CD14-positive monocyte (primary cell): ENCODE data around the gene CD4. TPM values are rescaled to one million over a fixed set of nuclear protein-coding genes. Genes with fewer than 3 reads are reported as not detected.
A peak's percentile ranks its signal among the peaks of the same experiment; 100 is the strongest.
"Not testable (repeated sequence)": the region's sequence is repeated elsewhere in the genome, so short reads cannot be mapped to it uniquely, and the experiment has no call there.

Source experiments
- DNase-seq, 3 donors: peaks; one replicate each; pipeline ENCODE4 v3.0.0-alpha.2; 2011 to 2022
- H2AFZ ChIP-seq: 2 replicates; pipeline ENCODE4 v1.6.0; 2012; ENCODE audit warnings: mild to moderate bottlenecking, low read depth, low read length, inconsistent platforms; ENCODE audit not compliant: insufficient read depth, poor library complexity, severe bottlenecking
- H3K27ac ChIP-seq, 2 donors: 1 replicate in 1 of 2; 2 replicates in 1 of 2; pipeline ENCODE4 v1.5.1; 2012 to 2013; ENCODE audit warnings: low read length in 2 of 2, control low read depth in 1 of 2, inconsistent platforms in 1 of 2, low read depth in 1 of 2, mild to moderate bottlenecking in 1 of 2
- H3K27me3 ChIP-seq, 2 donors: one replicate each; pipeline versions ENCODE4 v1.6.0 to v1.6.1; 2011 to 2013; ENCODE audit warnings: low read length in 2 of 2; ENCODE audit not compliant: control insufficient read depth in 2 of 2, insufficient read depth in 2 of 2
- H3K36me3 ChIP-seq, 2 donors: replicated peaks in 1 of 2; 1 replicate in 1 of 2; 2 replicates in 1 of 2; pipeline versions ENCODE4 v1.5.1 to v1.6.1; 2012 to 2013; ENCODE audit warnings: low read length in 2 of 2, control low read depth in 1 of 2, inconsistent platforms in 1 of 2, mild to moderate bottlenecking in 1 of 2; ENCODE audit not compliant: insufficient read depth in 2 of 2, control insufficient read depth in 1 of 2
- H3K4me1 ChIP-seq, 2 donors: 1 replicate in 1 of 2; 2 replicates in 1 of 2; pipeline versions ENCODE4 v1.5.1 to v1.6.1; 2012 to 2013; ENCODE audit warnings: low read length in 2 of 2, control low read depth in 1 of 2, inconsistent platforms in 1 of 2, mild to moderate bottlenecking in 1 of 2, moderate library complexity in 1 of 2; ENCODE audit not compliant: insufficient read depth in 2 of 2, control insufficient read depth in 1 of 2
- H3K4me2 ChIP-seq: replicated peaks from 2 replicates; pipeline ENCODE3; 2012; ENCODE audit warnings: low read length, moderate library complexity, mild to moderate bottlenecking; ENCODE audit not compliant: poor library complexity, severe bottlenecking; ENCODE audit errors: extremely low read depth
- H3K4me3 ChIP-seq, 3 experiments: fragments of 200-600 bp in 1 of 3; sonication (generic) in 1 of 3; replicated peaks in 1 of 3; 1 replicate in 2 of 3; 2 replicates in 1 of 3; pipeline ENCODE4 v1.5.1; 2011 to 2013; ENCODE audit warnings: low read length in 3 of 3, mild to moderate bottlenecking in 3 of 3, control low read depth in 2 of 3, low read depth in 2 of 3, inconsistent platforms in 1 of 3, moderate library complexity in 1 of 3
- H3K79me2 ChIP-seq: 2 replicates; pipeline ENCODE4 v1.6.0; 2012; ENCODE audit warnings: mild to moderate bottlenecking, control low read depth, inconsistent platforms, low read length, moderate library complexity; ENCODE audit not compliant: insufficient read depth
- H3K9ac ChIP-seq: 2 replicates; pipeline ENCODE4 v1.6.0; 2017; ENCODE audit warnings: low read length, mild to moderate bottlenecking; ENCODE audit not compliant: insufficient read depth, poor library complexity, severe bottlenecking
- H3K9me3 ChIP-seq, 2 donors: replicated peaks in 1 of 2; 1 replicate in 1 of 2; 2 replicates in 1 of 2; pipeline versions ENCODE4 v1.5.1 to v1.6.1; 2012 to 2013; ENCODE audit warnings: low read length in 2 of 2, control low read depth in 1 of 2; ENCODE audit not compliant: control insufficient read depth in 1 of 2, insufficient read depth in 1 of 2
- H4K20me1 ChIP-seq: 2 replicates; pipeline ENCODE4 v1.6.0; 2012; ENCODE audit warnings: mild to moderate bottlenecking, low read length, control low read depth, moderate library complexity; ENCODE audit not compliant: insufficient read depth
- H3K27ac Mint-ChIP-seq, 7 donors: one replicate each; pipeline ENCODE4 v1.8.0; 2020; ENCODE audit warnings: mild to moderate bottlenecking in 7 of 7, mixed read lengths in 7 of 7, moderate library complexity in 6 of 7, inconsistent platforms in 2 of 7
- H3K27me3 Mint-ChIP-seq, 3 donors: one replicate each; pipeline ENCODE4 v1.8.0; 2021 to 2022; ENCODE audit warnings: low read depth in 3 of 3, mild to moderate bottlenecking in 3 of 3, mixed read lengths in 3 of 3, moderate library complexity in 3 of 3, inconsistent platforms in 1 of 3
- H3K36me3 Mint-ChIP-seq, 2 donors: one replicate each; pipeline ENCODE4 v1.8.0; 2020; ENCODE audit warnings: mixed read lengths in 2 of 2, inconsistent platforms in 1 of 2, mild to moderate bottlenecking in 1 of 2
- H3K4me1 Mint-ChIP-seq: one replicate; pipeline ENCODE4 v1.8.0; 2020; ENCODE audit warnings: mild to moderate bottlenecking, mixed read lengths
- H3K4me3 Mint-ChIP-seq, 2 donors: one replicate each; pipeline ENCODE4 v1.8.0; 2020; ENCODE audit warnings: mild to moderate bottlenecking in 2 of 2, mixed read lengths in 2 of 2, moderate library complexity in 1 of 2
- H3K9me3 Mint-ChIP-seq, 7 donors: one replicate each; pipeline ENCODE4 v1.8.0; 2020 to 2022; ENCODE audit warnings: mixed read lengths in 7 of 7, mild to moderate bottlenecking in 6 of 7, moderate library complexity in 6 of 7, inconsistent platforms in 2 of 7
- CTCF ChIP-seq: fragments of 200-600 bp; IDR thresholded peaks from one replicate; pipeline ENCODE4 v1.8.0; 2022; ENCODE audit warnings: antibody characterized with exemption, mild to moderate bottlenecking
- WGBS: methylation state at CpG from one replicate; pipeline ENCODE4 v1.1.5; 2013; ENCODE audit warnings: missing lambda C conversion rate; ENCODE audit not compliant: insufficient coverage; 5-methylcytosine and 5-hydroxymethylcytosine counted together
- intact Hi-C, 2 donors: fragments of 100-400 bp; cut with micrococcal nuclease; formaldehyde crosslinking; loops; one replicate each; pipeline versions ENCODE4 v1.15.0 to v1.15.1; 2023
- polyA plus RNA-seq, 3 donors: library from polyadenylated mRNA; depleted of rRNA in 1 of 3; unstranded in 2 of 3; stranded (reverse) in 1 of 3; fragments of 300-500 nt in 2 of 3; fragments of >200 nt in 1 of 3; fragmentation: Illumina TruSeq in 2 of 3; gene quantifications; 1 replicate in 2 of 3; 2 replicates in 1 of 3; pipeline ENCODE4 v1.2.3, GENCODE V29; 2012 to 2021

CD4 gene
- polyA plus RNA-seq, 3 donors, result 261 to 371 (median 269) TPM

- peak in 1 of 3 donors; percentile 54 for DNase-seq
- H3K27me3 Mint-ChIP-seq, result peaks cover 0 to 4% (median 0%) of the 10 kb centered on the region in 3 donors
- no peaks in the 10 kb centered on the region for H3K27me3 ChIP-seq
- intact Hi-C loops, result no loop called here
- 100% methylated on average over 1 of the region's 3 CpGs for WGBS
- peaks cover 24% of the 10 kb centered on the region in 2 donors for H3K36me3 Mint-ChIP-seq
- H2AFZ ChIP-seq, result no peak overlapping the region
- no peak overlapping the region for H3K4me3 ChIP-seq
- H3K4me3 Mint-ChIP-seq, result no peak overlapping the region
- H3K4me1 ChIP-seq, result peaks cover 20 to 23% of the 10 kb centered on the region in 2 donors
- no peaks in the 10 kb centered on the region for H3K9me3 ChIP-seq
- H3K27ac Mint-ChIP-seq, result no peak overlapping the region
- no peaks in the 10 kb centered on the region for H3K79me2 ChIP-seq
- peaks cover 8 to 14% of the 10 kb centered on the region in 2 donors for H3K36me3 ChIP-seq
- H3K4me1 Mint-ChIP-seq, result peaks cover 24% of the 10 kb centered on the region
- no peaks in the 10 kb centered on the region for H4K20me1 ChIP-seq
- H3K4me2 ChIP-seq, result no peak overlapping the region
- peaks cover 0 to 2% (median 0%) of the 10 kb centered on the region in 7 donors for H3K9me3 Mint-ChIP-seq
- no peak for TF ChIP-seq CTCF
- H3K27ac ChIP-seq, result no peak overlapping the region
- no peak overlapping the region for H3K9ac ChIP-seq
Observed at GRCh38 chr12:6742834-6743233, 46.5 kb upstream of the CD4 start.

- H3K4me3 Mint-ChIP-seq, H3K27ac ChIP-seq, intact Hi-C loops, H3K4me3 ChIP-seq, H3K9me3 ChIP-seq, H4K20me1 ChIP-seq, H3K79me2 ChIP-seq, H3K9me3 Mint-ChIP-seq, H3K27me3 ChIP-seq, H3K27me3 Mint-ChIP-seq, H2AFZ ChIP-seq, H3K4me2 ChIP-seq, H3K9ac ChIP-seq: not testable (repeated sequence)
- peaks cover 20 to 23% of the 10 kb centered on the region in 2 donors for H3K4me1 ChIP-seq
- peaks cover 27 to 28% of the 10 kb centered on the region in 2 donors for H3K36me3 Mint-ChIP-seq
- peaks cover 24% of the 10 kb centered on the region for H3K4me1 Mint-ChIP-seq
- H3K36me3 ChIP-seq, result peaks cover 13 to 18% of the 10 kb centered on the region in 2 donors
- peak in 1 of 3 donors; percentile 37 for DNase-seq
- peak overlapping the region in 1 of 7 donors; percentile 40 for H3K27ac Mint-ChIP-seq
- no CpG with 5 or more reads among the region's 7 CpGs for whole genome bisulfite sequencing
Observed at GRCh38 chr12:6743300-6743699, 46.0 kb upstream of the CD4 start.
